ENCODE results near the gene TASOR2. TPM values are rescaled to one million over a fixed set of nuclear protein-coding genes. Genes with fewer than 3 reads are reported as not detected.

TASOR2 gene
- total and polyA plus RNA-seq, 9 of the 15 experiments (the other 6 are each of a cell fraction or from before 2014, with no cell fraction given) = 12.7 to 75.3 (median 52.3) TPM

DNA sequence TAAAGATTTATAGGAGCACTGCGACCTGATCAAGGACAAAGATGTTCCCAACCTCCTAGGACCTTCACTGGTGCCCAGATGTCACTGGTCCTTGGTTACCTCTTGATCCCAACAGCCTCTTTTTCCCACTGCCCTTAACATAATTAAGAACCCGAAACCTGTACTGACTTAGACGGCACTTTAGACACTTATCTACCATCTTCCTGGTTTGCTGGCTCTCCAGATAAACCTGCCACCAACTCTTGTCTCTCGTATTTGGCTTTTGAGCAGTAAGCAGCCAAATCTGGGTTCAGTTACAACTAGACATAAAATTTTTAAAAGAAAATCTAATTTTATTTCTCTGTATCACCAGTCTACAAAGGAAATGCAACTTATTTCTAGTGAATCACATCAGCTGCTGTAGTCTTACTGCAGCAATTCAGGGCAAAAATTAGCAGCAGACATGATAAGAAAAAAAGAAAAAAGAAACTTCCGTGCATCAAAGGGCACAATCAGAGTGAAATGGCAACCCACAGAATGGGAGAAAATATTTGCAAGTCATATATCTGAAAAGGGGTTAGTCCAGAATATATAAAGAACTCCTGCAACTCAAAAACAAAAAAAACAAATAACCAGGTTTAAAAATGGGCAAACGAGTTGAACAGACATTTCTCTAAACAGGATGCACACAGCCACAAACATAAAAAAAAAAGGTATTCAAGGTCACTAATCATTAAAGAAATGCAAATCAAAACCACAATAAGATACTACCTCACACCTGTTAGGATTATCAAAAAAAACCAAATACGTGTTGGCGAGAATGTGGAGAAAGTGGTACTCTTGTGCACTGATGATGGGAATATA, 27.7 kb upstream of the TASOR2 start (continued):
- TF ChIP-seq, protein P1, sequence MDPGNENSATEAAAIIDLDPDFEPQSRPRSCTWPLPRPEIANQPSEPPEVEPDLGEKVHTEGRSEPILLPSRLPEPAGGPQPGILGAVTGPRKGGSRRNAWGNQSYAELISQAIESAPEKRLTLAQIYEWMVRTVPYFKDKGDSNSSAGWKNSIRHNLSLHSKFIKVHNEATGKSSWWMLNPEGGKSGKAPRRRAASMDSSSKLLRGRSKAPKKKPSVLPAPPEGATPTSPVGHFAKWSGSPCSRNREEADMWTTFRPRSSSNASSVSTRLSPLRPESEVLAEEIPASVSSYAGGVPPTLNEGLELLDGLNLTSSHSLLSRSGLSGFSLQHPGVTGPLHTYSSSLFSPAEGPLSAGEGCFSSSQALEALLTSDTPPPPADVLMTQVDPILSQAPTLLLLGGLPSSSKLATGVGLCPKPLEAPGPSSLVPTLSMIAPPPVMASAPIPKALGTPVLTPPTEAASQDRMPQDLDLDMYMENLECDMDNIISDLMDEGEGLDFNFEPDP (CRISPR knock-in tag; IDR thresholded peaks at IDR 0.05) = no peak
- no peak for TF ChIP-seq POLR2A (conservative IDR thresholded peaks at IDR 0.05)
- TF ChIP-seq, protein P2, sequence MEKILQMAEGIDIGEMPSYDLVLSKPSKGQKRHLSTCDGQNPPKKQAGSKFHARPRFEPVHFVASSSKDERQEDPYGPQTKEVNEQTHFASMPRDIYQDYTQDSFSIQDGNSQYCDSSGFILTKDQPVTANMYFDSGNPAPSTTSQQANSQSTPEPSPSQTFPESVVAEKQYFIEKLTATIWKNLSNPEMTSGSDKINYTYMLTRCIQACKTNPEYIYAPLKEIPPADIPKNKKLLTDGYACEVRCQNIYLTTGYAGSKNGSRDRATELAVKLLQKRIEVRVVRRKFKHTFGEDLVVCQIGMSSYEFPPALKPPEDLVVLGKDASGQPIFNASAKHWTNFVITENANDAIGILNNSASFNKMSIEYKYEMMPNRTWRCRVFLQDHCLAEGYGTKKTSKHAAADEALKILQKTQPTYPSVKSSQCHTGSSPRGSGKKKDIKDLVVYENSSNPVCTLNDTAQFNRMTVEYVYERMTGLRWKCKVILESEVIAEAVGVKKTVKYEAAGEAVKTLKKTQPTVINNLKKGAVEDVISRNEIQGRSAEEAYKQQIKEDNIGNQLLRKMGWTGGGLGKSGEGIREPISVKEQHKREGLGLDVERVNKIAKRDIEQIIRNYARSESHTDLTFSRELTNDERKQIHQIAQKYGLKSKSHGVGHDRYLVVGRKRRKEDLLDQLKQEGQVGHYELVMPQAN (IDR thresholded peaks at IDR 0.05; ENCODE audit: borderline replicate concordance) = no peak
- no peak for TF ChIP-seq ELF2 (CRISPR knock-in tag; IDR thresholded peaks at IDR 0.05)
- TF ChIP-seq CTBP1 (IDR thresholded peaks at IDR 0.05; ENCODE audit: borderline replicate concordance) = no peak
- no peak for TF ChIP-seq RUNX1 (IDR thresholded peaks at IDR 0.05; ENCODE audit: low read depth)
- TF ChIP-seq RFX1 (IDR thresholded peaks at IDR 0.05) = no peak
- TF ChIP-seq, protein P3, sequence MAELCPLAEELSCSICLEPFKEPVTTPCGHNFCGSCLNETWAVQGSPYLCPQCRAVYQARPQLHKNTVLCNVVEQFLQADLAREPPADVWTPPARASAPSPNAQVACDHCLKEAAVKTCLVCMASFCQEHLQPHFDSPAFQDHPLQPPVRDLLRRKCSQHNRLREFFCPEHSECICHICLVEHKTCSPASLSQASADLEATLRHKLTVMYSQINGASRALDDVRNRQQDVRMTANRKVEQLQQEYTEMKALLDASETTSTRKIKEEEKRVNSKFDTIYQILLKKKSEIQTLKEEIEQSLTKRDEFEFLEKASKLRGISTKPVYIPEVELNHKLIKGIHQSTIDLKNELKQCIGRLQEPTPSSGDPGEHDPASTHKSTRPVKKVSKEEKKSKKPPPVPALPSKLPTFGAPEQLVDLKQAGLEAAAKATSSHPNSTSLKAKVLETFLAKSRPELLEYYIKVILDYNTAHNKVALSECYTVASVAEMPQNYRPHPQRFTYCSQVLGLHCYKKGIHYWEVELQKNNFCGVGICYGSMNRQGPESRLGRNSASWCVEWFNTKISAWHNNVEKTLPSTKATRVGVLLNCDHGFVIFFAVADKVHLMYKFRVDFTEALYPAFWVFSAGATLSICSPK (IDR thresholded peaks at IDR 0.05; ENCODE audit: borderline replicate concordance) = no peak
- TF ChIP-seq, protein P4, sequence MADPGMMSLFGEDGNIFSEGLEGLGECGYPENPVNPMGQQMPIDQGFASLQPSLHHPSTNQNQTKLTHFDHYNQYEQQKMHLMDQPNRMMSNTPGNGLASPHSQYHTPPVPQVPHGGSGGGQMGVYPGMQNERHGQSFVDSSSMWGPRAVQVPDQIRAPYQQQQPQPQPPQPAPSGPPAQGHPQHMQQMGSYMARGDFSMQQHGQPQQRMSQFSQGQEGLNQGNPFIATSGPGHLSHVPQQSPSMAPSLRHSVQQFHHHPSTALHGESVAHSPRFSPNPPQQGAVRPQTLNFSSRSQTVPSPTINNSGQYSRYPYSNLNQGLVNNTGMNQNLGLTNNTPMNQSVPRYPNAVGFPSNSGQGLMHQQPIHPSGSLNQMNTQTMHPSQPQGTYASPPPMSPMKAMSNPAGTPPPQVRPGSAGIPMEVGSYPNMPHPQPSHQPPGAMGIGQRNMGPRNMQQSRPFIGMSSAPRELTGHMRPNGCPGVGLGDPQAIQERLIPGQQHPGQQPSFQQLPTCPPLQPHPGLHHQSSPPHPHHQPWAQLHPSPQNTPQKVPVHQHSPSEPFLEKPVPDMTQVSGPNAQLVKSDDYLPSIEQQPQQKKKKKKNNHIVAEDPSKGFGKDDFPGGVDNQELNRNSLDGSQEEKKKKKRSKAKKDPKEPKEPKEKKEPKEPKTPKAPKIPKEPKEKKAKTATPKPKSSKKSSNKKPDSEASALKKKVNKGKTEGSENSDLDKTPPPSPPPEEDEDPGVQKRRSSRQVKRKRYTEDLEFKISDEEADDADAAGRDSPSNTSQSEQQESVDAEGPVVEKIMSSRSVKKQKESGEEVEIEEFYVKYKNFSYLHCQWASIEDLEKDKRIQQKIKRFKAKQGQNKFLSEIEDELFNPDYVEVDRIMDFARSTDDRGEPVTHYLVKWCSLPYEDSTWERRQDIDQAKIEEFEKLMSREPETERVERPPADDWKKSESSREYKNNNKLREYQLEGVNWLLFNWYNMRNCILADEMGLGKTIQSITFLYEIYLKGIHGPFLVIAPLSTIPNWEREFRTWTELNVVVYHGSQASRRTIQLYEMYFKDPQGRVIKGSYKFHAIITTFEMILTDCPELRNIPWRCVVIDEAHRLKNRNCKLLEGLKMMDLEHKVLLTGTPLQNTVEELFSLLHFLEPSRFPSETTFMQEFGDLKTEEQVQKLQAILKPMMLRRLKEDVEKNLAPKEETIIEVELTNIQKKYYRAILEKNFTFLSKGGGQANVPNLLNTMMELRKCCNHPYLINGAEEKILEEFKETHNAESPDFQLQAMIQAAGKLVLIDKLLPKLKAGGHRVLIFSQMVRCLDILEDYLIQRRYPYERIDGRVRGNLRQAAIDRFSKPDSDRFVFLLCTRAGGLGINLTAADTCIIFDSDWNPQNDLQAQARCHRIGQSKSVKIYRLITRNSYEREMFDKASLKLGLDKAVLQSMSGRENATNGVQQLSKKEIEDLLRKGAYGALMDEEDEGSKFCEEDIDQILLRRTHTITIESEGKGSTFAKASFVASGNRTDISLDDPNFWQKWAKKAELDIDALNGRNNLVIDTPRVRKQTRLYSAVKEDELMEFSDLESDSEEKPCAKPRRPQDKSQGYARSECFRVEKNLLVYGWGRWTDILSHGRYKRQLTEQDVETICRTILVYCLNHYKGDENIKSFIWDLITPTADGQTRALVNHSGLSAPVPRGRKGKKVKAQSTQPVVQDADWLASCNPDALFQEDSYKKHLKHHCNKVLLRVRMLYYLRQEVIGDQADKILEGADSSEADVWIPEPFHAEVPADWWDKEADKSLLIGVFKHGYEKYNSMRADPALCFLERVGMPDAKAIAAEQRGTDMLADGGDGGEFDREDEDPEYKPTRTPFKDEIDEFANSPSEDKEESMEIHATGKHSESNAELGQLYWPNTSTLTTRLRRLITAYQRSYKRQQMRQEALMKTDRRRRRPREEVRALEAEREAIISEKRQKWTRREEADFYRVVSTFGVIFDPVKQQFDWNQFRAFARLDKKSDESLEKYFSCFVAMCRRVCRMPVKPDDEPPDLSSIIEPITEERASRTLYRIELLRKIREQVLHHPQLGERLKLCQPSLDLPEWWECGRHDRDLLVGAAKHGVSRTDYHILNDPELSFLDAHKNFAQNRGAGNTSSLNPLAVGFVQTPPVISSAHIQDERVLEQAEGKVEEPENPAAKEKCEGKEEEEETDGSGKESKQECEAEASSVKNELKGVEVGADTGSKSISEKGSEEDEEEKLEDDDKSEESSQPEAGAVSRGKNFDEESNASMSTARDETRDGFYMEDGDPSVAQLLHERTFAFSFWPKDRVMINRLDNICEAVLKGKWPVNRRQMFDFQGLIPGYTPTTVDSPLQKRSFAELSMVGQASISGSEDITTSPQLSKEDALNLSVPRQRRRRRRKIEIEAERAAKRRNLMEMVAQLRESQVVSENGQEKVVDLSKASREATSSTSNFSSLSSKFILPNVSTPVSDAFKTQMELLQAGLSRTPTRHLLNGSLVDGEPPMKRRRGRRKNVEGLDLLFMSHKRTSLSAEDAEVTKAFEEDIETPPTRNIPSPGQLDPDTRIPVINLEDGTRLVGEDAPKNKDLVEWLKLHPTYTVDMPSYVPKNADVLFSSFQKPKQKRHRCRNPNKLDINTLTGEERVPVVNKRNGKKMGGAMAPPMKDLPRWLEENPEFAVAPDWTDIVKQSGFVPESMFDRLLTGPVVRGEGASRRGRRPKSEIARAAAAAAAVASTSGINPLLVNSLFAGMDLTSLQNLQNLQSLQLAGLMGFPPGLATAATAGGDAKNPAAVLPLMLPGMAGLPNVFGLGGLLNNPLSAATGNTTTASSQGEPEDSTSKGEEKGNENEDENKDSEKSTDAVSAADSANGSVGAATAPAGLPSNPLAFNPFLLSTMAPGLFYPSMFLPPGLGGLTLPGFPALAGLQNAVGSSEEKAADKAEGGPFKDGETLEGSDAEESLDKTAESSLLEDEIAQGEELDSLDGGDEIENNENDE (IDR thresholded peaks at IDR 0.05; ENCODE audit: low read depth, low read length) = no peak

Measured in K562 (cell line).